GM08714 (cell line): ENCODE results near the gene SEMA5A.

Experiments used
- H3K4me3 ChIP-seq: fragments of 200-500 bp; sonication (Bioruptor generic); 2 replicates; pipeline ENCODE4 v1.5.1; 2014; ENCODE audit warnings: mild to moderate bottlenecking, low read length, inconsistent platforms
- ZNF274 ChIP-seq: IDR thresholded peaks from 2 replicates; pipeline ENCODE4 v1.6.1; 2012; ENCODE audit warnings: mild to moderate bottlenecking, low read depth, low read length

SEMA5A gene

GRCh38 chr5:9482381-9482780 is 63.5 kb downstream of the SEMA5A start:
- no peak for TF ChIP-seq ZNF274
- H3K4me3 ChIP-seq: no peak overlapping the region

GRCh38 chr5:9480499-9480898 is 65.4 kb downstream of the SEMA5A start:
- TF ChIP-seq ZNF274: no peak
- no peak overlapping the region for H3K4me3 ChIP-seq

- H3K4me3 ChIP-seq: no peak overlapping the region
- no peak for TF ChIP-seq ZNF274
These were observed 65.9 kb downstream of the SEMA5A start for GRCh38 chr5:9479990-9480389.

GRCh38 chr5:9479361-9479760 is 66.5 kb downstream of the SEMA5A start:
- TF ChIP-seq ZNF274: no peak
- H3K4me3 ChIP-seq: no peak overlapping the region

- H3K4me3 ChIP-seq: no peak overlapping the region
These were observed 68.3 kb downstream of the SEMA5A start for GRCh38 chr5:9477537-9477936.

GRCh38 chr5:9474219-9475002 is 71.5 kb downstream of the SEMA5A start:
- TF ChIP-seq ZNF274: no peak
- H3K4me3 ChIP-seq: no peak overlapping the region

More at GRCh38 chr5:9477537-9477936, 68.3 kb downstream of the SEMA5A start:
- TF ChIP-seq ZNF274: no peak

- H3K4me3 ChIP-seq: no peak overlapping the region
- TF ChIP-seq ZNF274: no peak
These were observed 72.3 kb downstream of the SEMA5A start for GRCh38 chr5:9473624-9474023.

GRCh38 chr5:9470410-9470809 is 75.5 kb downstream of the SEMA5A start:
- TF ChIP-seq ZNF274: no peak
- H3K4me3 ChIP-seq: no peak overlapping the region

- TF ChIP-seq ZNF274: no peak
These were observed 77.9 kb downstream of the SEMA5A start for GRCh38 chr5:9468060-9468388.

GRCh38 chr5:9467199-9468059 is 78.4 kb downstream of the SEMA5A start:
- no peak overlapping the region for H3K4me3 ChIP-seq
- TF ChIP-seq ZNF274: no peak

More at GRCh38 chr5:9468060-9468388, 77.9 kb downstream of the SEMA5A start:
- no peak overlapping the region for H3K4me3 ChIP-seq

- H3K4me3 ChIP-seq: no peak overlapping the region
- no peak for TF ChIP-seq ZNF274
These were observed 79.2 kb downstream of the SEMA5A start for GRCh38 chr5:9466697-9467096.

GRCh38 chr5:9464478-9464877 is 81.4 kb downstream of the SEMA5A start:
- TF ChIP-seq ZNF274: no peak
- H3K4me3 ChIP-seq: no peak overlapping the region

GRCh38 chr5:9462109-9462508 is 83.8 kb downstream of the SEMA5A start:
- no peak for TF ChIP-seq ZNF274
- no peak overlapping the region for H3K4me3 ChIP-seq

- TF ChIP-seq ZNF274: no peak
- H3K4me3 ChIP-seq: no peak overlapping the region
These were observed 84.8 kb downstream of the SEMA5A start for GRCh38 chr5:9460885-9461645.
